Stomach (tissue), 9 donors: ENCODE data around the gene ITM2B. TPM values are rescaled to one million over a fixed set of nuclear protein-coding genes. Genes with fewer than 3 reads are reported as not detected.

Experiments
- DNase-seq, 2 donors: peaks; one replicate each; pipeline versions ENCODE4 v3.0.0 to v3.0.0-alpha.2; 2013 to 2019
- H3K27ac ChIP-seq, 5 donors: fragments of 200-600 bp in 4 of 5; sonication (generic) in 4 of 5; one replicate each; pipeline ENCODE4 v1.5.1; 2013 to 2019; ENCODE audit warnings: mild to moderate bottlenecking in 1 of 5, moderate library complexity in 1 of 5
- H3K27me3 ChIP-seq, 3 donors: fragments of 200-600 bp; sonication (generic); one replicate each; pipeline ENCODE4 v1.5.1; 2017 to 2019; ENCODE audit warnings: mixed run types in 1 of 3
- H3K36me3 ChIP-seq, 4 donors: fragments of 200-600 bp; sonication (generic); 1 replicate in 3 of 4; 2 replicates in 1 of 4; pipeline ENCODE4 v1.5.1; 2016 to 2019
- H3K4me1 ChIP-seq, 4 donors: fragments of 200-600 bp; sonication (generic); one replicate each; pipeline ENCODE4 v1.5.1; 2016 to 2019
- H3K4me3 ChIP-seq, 4 donors: fragments of 200-600 bp; sonication (generic) in 3 of 4; one replicate each; pipeline ENCODE4 v1.5.1; 2016 to 2019; ENCODE audit warnings: mild to moderate bottlenecking in 1 of 4
- H3K9me3 ChIP-seq, 4 donors: fragments of 200-600 bp; sonication (generic); one replicate each; pipeline ENCODE4 v1.5.1; 2016 to 2019
- CTCF ChIP-seq, 7 experiments: fragments of 450-650 bp in 4 of 7; fragments of 200-600 bp in 3 of 7; sonication (generic) in 3 of 7; IDR thresholded peaks; one replicate each; pipeline ENCODE4 v1.5.1; 2016 to 2019; ENCODE audit warnings: antibody characterized with exemption in 7 of 7, control low read depth in 2 of 7, mild to moderate bottlenecking in 1 of 7
- EP300 ChIP-seq: sonication (generic); formaldehyde crosslinking; IDR thresholded peaks from one replicate; pipeline ENCODE4 v1.6.1; 2017; ENCODE audit warnings: antibody characterized with exemption
- POLR2A ChIP-seq, 4 donors: fragments of 450-650 bp; IDR thresholded peaks; one replicate each; pipeline ENCODE4 v1.6.1; 2016; ENCODE audit warnings: antibody characterized with exemption in 4 of 4, control low read depth in 2 of 4, mild to moderate bottlenecking in 1 of 4, moderate library complexity in 1 of 4
- POLR2AphosphoS5 ChIP-seq, 3 donors: sonication (generic); formaldehyde crosslinking; IDR thresholded peaks; one replicate each; pipeline ENCODE4 v1.6.1; 2016; ENCODE audit warnings: antibody characterized with exemption in 3 of 3
- WGBS, 5 donors: extraction: QIAGEN DNeasy Blood & Tissue Kit in 3 of 5; methylation state at CpG; one replicate each; pipeline versions ENCODE4 v1.1.5 to v1.1.7; 2013 to 2018; 5-methylcytosine and 5-hydroxymethylcytosine counted together
- intact Hi-C: fragments of 100-400 bp; cut with DNase I; formaldehyde crosslinking; loops from one replicate; pipeline ENCODE4 v1.15.1; 2023; ENCODE audit warnings: low total_unique reads
- polyA plus RNA-seq, 3 donors: library from polyadenylated mRNA; stranded (reverse); fragments of 200-250 nt; gene quantifications; one replicate each; pipeline ENCODE4 v1.2.3, GENCODE V29; 2013
- total RNA-seq, 5 donors: library from RNA; depleted of rRNA; stranded (reverse); fragments of >200 nt; gene quantifications; one replicate each; pipeline versions ENCODE4 v1.1.0 to v1.2.3, GENCODE V29; 2014 to 2016
- donor health status: healthy with polysubstance abuse.
- donor health status: Bipolar disorder and iron deficiency.
- donor health status: healthy.

Gene ITM2B
- total and polyA plus RNA-seq, 8 donors: 113 to 419 (median 282) TPM

GRCh38 chr13:48186722-48187121 is 46.3 kb upstream of the ITM2B start:
- no peaks in the 10 kb centered on the region for H3K9me3 ChIP-seq
- WGBS, 5 donors: 90 to 100% (median 100%) methylated on average over 1 of the region's 1 CpG
- H3K4me1 ChIP-seq: no peaks in the 10 kb centered on the region
- H3K27me3 ChIP-seq: no peaks in the 10 kb centered on the region
- no peak overlapping the region for H3K4me3 ChIP-seq
- intact Hi-C loops: no loop called here
- DNase-seq: no peak
- no peak for TF ChIP-seq CTCF (IDR thresholded peaks at IDR 0.05)
- TF ChIP-seq POLR2A (IDR thresholded peaks at IDR 0.05): no peak
- TF ChIP-seq EP300: no peak
- TF ChIP-seq POLR2AphosphoS5 (IDR thresholded peaks at IDR 0.05): no peak
- no peak overlapping the region for H3K27ac ChIP-seq
- no peaks in the 10 kb centered on the region for H3K36me3 ChIP-seq

GRCh38 chr13:48188131-48188530 is 44.9 kb upstream of the ITM2B start:
- DNase-seq: no peak
- intact Hi-C loops: no loop called here
- H3K36me3 ChIP-seq: no peaks in the 10 kb centered on the region
- no peak for TF ChIP-seq POLR2A (IDR thresholded peaks at IDR 0.05)
- no peak for TF ChIP-seq EP300
- no peak for TF ChIP-seq CTCF (IDR thresholded peaks at IDR 0.05)
- no peak for TF ChIP-seq POLR2AphosphoS5 (IDR thresholded peaks at IDR 0.05)
- 60 to 88% (median 71%) methylated on average over 1 of the region's 1 CpG for WGBS, 5 donors
- H3K27me3 ChIP-seq: no peaks in the 10 kb centered on the region
- H3K4me3 ChIP-seq: no peak overlapping the region
- no peak overlapping the region for H3K27ac ChIP-seq
- H3K4me1 ChIP-seq: no peaks in the 10 kb centered on the region
- H3K9me3 ChIP-seq: no peaks in the 10 kb centered on the region

- TF ChIP-seq POLR2A (IDR thresholded peaks at IDR 0.05) (no peak), POLR2AphosphoS5 (IDR thresholded peaks at IDR 0.05) (no peak), CTCF (IDR thresholded peaks at IDR 0.05) (no peak), EP300 (no peak)
- Histone ChIP-seq H3K27me3 (no peaks in the 10 kb centered on the region), H3K36me3 (no peaks in the 10 kb centered on the region), H3K9me3 (no peaks in the 10 kb centered on the region), H3K4me3 (no peak overlapping the region), H3K4me1 (peaks cover 0 to 1% (median 0%) of the 10 kb centered on the region in 4 donors), H3K27ac (no peak overlapping the region)
- intact Hi-C loops: no loop called here
- 65 to 88% (median 72%) methylated on average over 2 of the region's 2 CpGs for WGBS, 5 donors
- DNase-seq: no peak
Measured at GRCh38 chr13:48188601-48189000, 44.4 kb upstream of the ITM2B start.

GRCh38 chr13:48189171-48189570 is 43.8 kb upstream of the ITM2B start:
- Histone ChIP-seq H3K27ac (no peak overlapping the region), H3K4me3 (no peak overlapping the region), H3K4me1 (peaks cover 0 to 7% (median 2%) of the 10 kb centered on the region in 4 donors), H3K9me3 (no peaks in the 10 kb centered on the region), H3K27me3 (no peaks in the 10 kb centered on the region), H3K36me3 (no peaks in the 10 kb centered on the region)
- no peak for DNase-seq
- TF ChIP-seq POLR2AphosphoS5 (IDR thresholded peaks at IDR 0.05): no peak
- no peak for TF ChIP-seq EP300
- TF ChIP-seq POLR2A (IDR thresholded peaks at IDR 0.05): no peak
- no peak for TF ChIP-seq CTCF (IDR thresholded peaks at IDR 0.05)
- intact Hi-C loops: no loop called here
- WGBS, 5 donors: 68 to 77% (median 74%) methylated on average over 1 of the region's 1 CpG
